Measurements from ENCODE around the gene ITPKB.

The ITPKB gene

GRCh38 chr1:226702957-226703831, 35.9 kb downstream of the ITPKB start:
- peak; percentile 83 for DNase-seq

GRCh38 chr1:226702318-226702956, 36.6 kb downstream of the ITPKB start:
- no peak for DNase-seq

GRCh38 chr1:226700861-226701260, 38.2 kb downstream of the ITPKB start:
- no peak for DNase-seq

GRCh38 chr1:226699166-226699565, 39.9 kb downstream of the ITPKB start:
- DNase-seq: no peak

- no peak for DNase-seq
Observed at GRCh38 chr1:226698659-226699058, 40.4 kb downstream of the ITPKB start.

- no peak for DNase-seq
Observed at GRCh38 chr1:226697929-226698544, 41.0 kb downstream of the ITPKB start.

- no peak for DNase-seq
Observed at GRCh38 chr1:226697151-226697928, 41.7 kb downstream of the ITPKB start.

GRCh38 chr1:226696547-226696946, 42.5 kb downstream of the ITPKB start:
- no peak for DNase-seq

- DNase-seq: no peak
Observed at GRCh38 chr1:226695335-226695900, 43.7 kb downstream of the ITPKB start.

GRCh38 chr1:226692823-226693222, 46.3 kb downstream of the ITPKB start:
- DNase-seq: no peak

- DNase-seq: no peak
Observed at GRCh38 chr1:226692051-226692792, 46.9 kb downstream of the ITPKB start.

- DNase-seq: peak; percentile 21
Observed at GRCh38 chr1:226691247-226691646, 47.8 kb downstream of the ITPKB start.

- DNase-seq: no peak
Observed at GRCh38 chr1:226690460-226690982, 48.6 kb downstream of the ITPKB start.

GRCh38 chr1:226688808-226689207, 50.3 kb downstream of the ITPKB start:
- no peak for DNase-seq

GRCh38 chr1:226688056-226688748, 50.9 kb downstream of the ITPKB start:
- DNase-seq: no peak

GRCh38 chr1:226687426-226687825, 51.7 kb downstream of the ITPKB start:
- no peak for DNase-seq

GRCh38 chr1:226686440-226687425, 52.3 kb downstream of the ITPKB start:
- DNase-seq: no peak

GRCh38 chr1:226685196-226685820, 53.8 kb downstream of the ITPKB start:
- no peak for DNase-seq

- no peak for DNase-seq
Observed at GRCh38 chr1:226684026-226684425, 55.1 kb downstream of the ITPKB start.
